HepG2 (cell line): ENCODE results near the gene CLIC3. TPM values are rescaled to one million over a fixed set of nuclear protein-coding genes. Genes with fewer than 3 reads are reported as not detected.

ENCODE experiments used
- BATF2 ChIP-seq: sonication (generic); formaldehyde crosslinking; IDR thresholded peaks from 2 replicates; pipeline ENCODE4 v1.8.0; 2022; ENCODE audit warnings: mild to moderate bottlenecking, missing genetic modification reagents, moderate library complexity
- HDAC1 ChIP-seq: sonication (generic); formaldehyde crosslinking; IDR thresholded peaks from 2 replicates; pipeline ENCODE4 v1.5.1; 2020; ENCODE audit warnings: mild to moderate bottlenecking, missing genetic modification reagents
- HNRNPL ChIP-seq: fragments of 200-400 bp; formaldehyde crosslinking; IDR thresholded peaks from 2 replicates; pipeline ENCODE4 v1.6.1; 2017; ENCODE audit warnings: mild to moderate bottlenecking, low read depth, low read length
- HOXA3 ChIP-seq: sonication (generic); formaldehyde crosslinking; IDR thresholded peaks from 2 replicates; pipeline ENCODE4 v1.5.0; 2020; ENCODE audit warnings: missing genetic modification reagents
- ISL2 ChIP-seq: sonication (generic); formaldehyde crosslinking; IDR thresholded peaks from 2 replicates; pipeline ENCODE4 v1.5.0; 2020; ENCODE audit warnings: missing genetic modification reagents
- KDM3A ChIP-seq: IDR thresholded peaks from 2 replicates; pipeline ENCODE4 v1.6.1; 2018; ENCODE audit warnings: low read depth, missing compliant biosample characterization
- MYC ChIP-seq: sonication (generic); formaldehyde crosslinking; IDR thresholded peaks from 2 replicates; pipeline ENCODE4 v1.9.0; 2021; ENCODE audit warnings: missing genetic modification reagents, borderline replicate concordance
- NONO ChIP-seq, 2 experiments: fragments of 450-650 bp in 1 of 2; sonication (generic) in 1 of 2; formaldehyde crosslinking in 1 of 2; IDR thresholded peaks in 1 of 2; conservative IDR thresholded peaks in 1 of 2; 2 replicates each; pipeline versions ENCODE4 v1.6.1 to v1.8.0; 2017 to 2022; ENCODE audit warnings: mild to moderate bottlenecking in 1 of 2, missing genetic modification reagents in 1 of 2, moderate library complexity in 1 of 2
- PATZ1 ChIP-seq: sonication (generic); formaldehyde crosslinking; IDR thresholded peaks from 2 replicates; pipeline ENCODE4 v1.4.0; 2020; ENCODE audit warnings: missing genetic modification reagents
- POLR2AphosphoS5 ChIP-seq: IDR thresholded peaks from 2 replicates; pipeline ENCODE4 v1.6.1; 2012; ENCODE audit warnings: low read depth, low read length
- TFDP1 ChIP-seq: IDR thresholded peaks from 2 replicates; pipeline ENCODE4 v1.6.1; 2016; ENCODE audit warnings: missing compliant biosample characterization, missing genetic modification reagents, borderline replicate concordance
- ZFP90 ChIP-seq: sonication (generic); formaldehyde crosslinking; IDR thresholded peaks from 2 replicates; pipeline ENCODE4 v1.8.0; 2022; ENCODE audit warnings: missing genetic modification reagents, mild to moderate bottlenecking, inconsistent platforms, borderline replicate concordance
- ZMAT3 ChIP-seq: sonication (generic); formaldehyde crosslinking; conservative IDR thresholded peaks from 2 replicates; pipeline ENCODE4 v1.7.0; 2021; ENCODE audit warnings: missing genetic modification reagents
- ZNF121 ChIP-seq: sonication (generic); formaldehyde crosslinking; IDR thresholded peaks from 2 replicates; pipeline ENCODE4 v1.5.0; 2020; ENCODE audit warnings: mild to moderate bottlenecking, missing genetic modification reagents
- ZNF224 ChIP-seq: sonication (generic); formaldehyde crosslinking; IDR thresholded peaks from 2 replicates; pipeline ENCODE4 v1.5.0; 2020; ENCODE audit warnings: mild to moderate bottlenecking, missing genetic modification reagents
- ZNF24 ChIP-seq: fragments of 450-650 bp; IDR thresholded peaks from 2 replicates; pipeline ENCODE4 v1.6.1; 2017; ENCODE audit warnings: antibody characterized with exemption, mild to moderate bottlenecking
- ZNF83 ChIP-seq: sonication (generic); formaldehyde crosslinking; IDR thresholded peaks from 2 replicates; pipeline ENCODE4 v1.4.0; 2020; ENCODE audit warnings: missing genetic modification reagents, mild to moderate bottlenecking, borderline replicate concordance
- polyA plus RNA-seq, 8 experiments: library from polyadenylated mRNA; depleted of rRNA in 3 of 8; stranded (reverse) in 7 of 8; unstranded in 1 of 8; fragments of >200 nt; fragmentation: Illumina TruSeq in 4 of 8; extraction: Trizol in 4 of 8; gene quantifications; 2 replicates each; pipeline versions ENCODE4 v1.2.1 to v1.2.3, GENCODE V29; 2011 to 2016; ENCODE audit warnings: low read depth in 4 of 8, missing spikeins in 1 of 8, mixed read lengths in 1 of 8; ENCODE audit not compliant: insufficient read depth in 1 of 8
- total RNA-seq, 5 experiments: library from RNA; depleted of rRNA; stranded (reverse); fragments of >200 nt; fragmentation: Illumina TruSeq; extraction: Trizol; gene quantifications; 2 replicates each; pipeline ENCODE4 v1.2.3, GENCODE V29; 2016; ENCODE audit warnings: low read depth in 1 of 5
- TF ChIP-seq, protein P1 (sequence below): sonication (generic); formaldehyde crosslinking; IDR thresholded peaks from 2 replicates; pipeline ENCODE4 v1.4.0; 2020; ENCODE audit warnings: missing genetic modification reagents
- TF ChIP-seq, protein P2 (sequence below): sonication (generic); formaldehyde crosslinking; IDR thresholded peaks from 2 replicates; pipeline ENCODE4 v1.8.1; 2023; ENCODE audit warnings: mild to moderate bottlenecking, missing genetic modification reagents

The CLIC3 gene
- total and polyA plus RNA-seq, 2 of the 13 experiments (the other 11 are each of a cell fraction or from before 2014, with no cell fraction given): 0.51 to 1.5 TPM

DNA sequence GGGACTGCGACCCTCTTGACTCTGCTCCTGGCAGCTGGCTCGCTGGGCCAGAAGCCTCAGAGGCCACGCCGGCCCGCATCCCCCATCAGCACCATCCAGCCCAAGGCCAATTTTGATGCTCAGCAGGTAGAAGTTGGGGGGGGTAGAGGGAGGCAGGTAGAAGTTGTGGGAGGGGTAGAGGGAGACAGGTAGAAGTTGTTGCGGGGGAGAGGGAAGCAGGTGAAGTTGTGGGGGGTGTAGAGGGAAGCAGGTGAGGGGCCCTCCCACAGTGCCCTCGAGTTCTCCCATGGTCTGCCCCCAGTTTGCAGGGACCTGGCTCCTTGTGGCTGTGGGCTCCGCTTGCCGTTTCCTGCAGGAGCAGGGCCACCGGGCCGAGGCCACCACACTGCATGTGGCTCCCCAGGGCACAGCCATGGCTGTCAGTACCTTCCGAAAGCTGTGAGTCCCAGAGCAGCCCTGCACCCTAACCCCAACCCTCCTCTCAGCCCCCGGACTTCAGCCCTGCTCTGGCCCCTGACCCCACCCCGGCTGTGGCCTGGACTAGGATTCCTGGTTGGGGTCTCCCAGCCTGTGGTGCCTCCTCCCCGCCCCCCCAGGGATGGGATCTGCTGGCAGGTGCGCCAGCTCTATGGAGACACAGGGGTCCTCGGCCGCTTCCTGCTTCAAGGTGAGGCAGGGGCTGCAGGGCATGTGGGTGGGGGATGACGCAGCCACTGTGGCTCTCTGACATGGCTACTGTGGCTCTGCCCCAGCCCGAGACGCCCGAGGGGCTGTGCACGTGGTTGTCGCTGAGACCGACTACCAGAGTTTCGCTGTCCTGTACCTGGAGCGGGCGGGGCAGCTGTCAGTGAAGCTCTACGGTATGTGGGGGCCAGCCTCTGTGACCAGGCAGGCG lies 50.8 kb downstream of the CLIC3 start (continued):
- TF ChIP-seq PATZ1 (CRISPR knock-in tag): peak; percentile 67
- no peak for TF ChIP-seq ZNF83
- TF ChIP-seq, protein P1, sequence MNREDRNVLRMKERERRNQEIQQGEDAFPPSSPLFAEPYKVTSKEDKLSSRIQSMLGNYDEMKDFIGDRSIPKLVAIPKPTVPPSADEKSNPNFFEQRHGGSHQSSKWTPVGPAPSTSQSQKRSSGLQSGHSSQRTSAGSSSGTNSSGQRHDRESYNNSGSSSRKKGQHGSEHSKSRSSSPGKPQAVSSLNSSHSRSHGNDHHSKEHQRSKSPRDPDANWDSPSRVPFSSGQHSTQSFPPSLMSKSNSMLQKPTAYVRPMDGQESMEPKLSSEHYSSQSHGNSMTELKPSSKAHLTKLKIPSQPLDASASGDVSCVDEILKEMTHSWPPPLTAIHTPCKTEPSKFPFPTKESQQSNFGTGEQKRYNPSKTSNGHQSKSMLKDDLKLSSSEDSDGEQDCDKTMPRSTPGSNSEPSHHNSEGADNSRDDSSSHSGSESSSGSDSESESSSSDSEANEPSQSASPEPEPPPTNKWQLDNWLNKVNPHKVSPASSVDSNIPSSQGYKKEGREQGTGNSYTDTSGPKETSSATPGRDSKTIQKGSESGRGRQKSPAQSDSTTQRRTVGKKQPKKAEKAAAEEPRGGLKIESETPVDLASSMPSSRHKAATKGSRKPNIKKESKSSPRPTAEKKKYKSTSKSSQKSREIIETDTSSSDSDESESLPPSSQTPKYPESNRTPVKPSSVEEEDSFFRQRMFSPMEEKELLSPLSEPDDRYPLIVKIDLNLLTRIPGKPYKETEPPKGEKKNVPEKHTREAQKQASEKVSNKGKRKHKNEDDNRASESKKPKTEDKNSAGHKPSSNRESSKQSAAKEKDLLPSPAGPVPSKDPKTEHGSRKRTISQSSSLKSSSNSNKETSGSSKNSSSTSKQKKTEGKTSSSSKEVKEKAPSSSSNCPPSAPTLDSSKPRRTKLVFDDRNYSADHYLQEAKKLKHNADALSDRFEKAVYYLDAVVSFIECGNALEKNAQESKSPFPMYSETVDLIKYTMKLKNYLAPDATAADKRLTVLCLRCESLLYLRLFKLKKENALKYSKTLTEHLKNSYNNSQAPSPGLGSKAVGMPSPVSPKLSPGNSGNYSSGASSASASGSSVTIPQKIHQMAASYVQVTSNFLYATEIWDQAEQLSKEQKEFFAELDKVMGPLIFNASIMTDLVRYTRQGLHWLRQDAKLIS: no peak
- 0 out of 2 replicates have a peak, but pooled peaks have one; percentile 39 for TF ChIP-seq ZNF224
- TF ChIP-seq MYC: peak; percentile 68; the same call in 1 of the 2 replicates
- TF ChIP-seq HNRNPL: 0 out of 2 replicates have a peak, but pooled peaks have one; percentile 6
- TF ChIP-seq TFDP1: peak; percentile 54; the same call in 1 of the 2 replicates
- TF ChIP-seq, protein P2, sequence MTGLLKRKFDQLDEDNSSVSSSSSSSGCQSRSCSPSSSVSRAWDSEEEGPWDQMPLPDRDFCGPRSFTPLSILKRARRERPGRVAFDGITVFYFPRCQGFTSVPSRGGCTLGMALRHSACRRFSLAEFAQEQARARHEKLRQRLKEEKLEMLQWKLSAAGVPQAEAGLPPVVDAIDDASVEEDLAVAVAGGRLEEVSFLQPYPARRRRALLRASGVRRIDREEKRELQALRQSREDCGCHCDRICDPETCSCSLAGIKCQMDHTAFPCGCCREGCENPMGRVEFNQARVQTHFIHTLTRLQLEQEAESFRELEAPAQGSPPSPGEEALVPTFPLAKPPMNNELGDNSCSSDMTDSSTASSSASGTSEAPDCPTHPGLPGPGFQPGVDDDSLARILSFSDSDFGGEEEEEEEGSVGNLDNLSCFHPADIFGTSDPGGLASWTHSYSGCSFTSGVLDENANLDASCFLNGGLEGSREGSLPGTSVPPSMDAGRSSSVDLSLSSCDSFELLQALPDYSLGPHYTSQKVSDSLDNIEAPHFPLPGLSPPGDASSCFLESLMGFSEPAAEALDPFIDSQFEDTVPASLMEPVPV (CRISPR knock-in tag): 0 out of 2 replicates have a peak, but pooled peaks have one; percentile 32
- no peak for TF ChIP-seq ZFP90 (CRISPR knock-in tag)
- TF ChIP-seq ZNF121 (CRISPR knock-in tag): no peak
- TF ChIP-seq ZNF24: no peak
- TF ChIP-seq NONO (IDR thresholded peaks at IDR 0.05): no peak
- TF ChIP-seq NONO (CRISPR knock-in tag; conservative IDR thresholded peaks at IDR 0.05): peak; percentile 39; the same call in 1 of the 2 replicates
- 0 out of 2 replicates have a peak, but pooled peaks have one; percentile 34 for TF ChIP-seq BATF2 (CRISPR knock-in tag)
- TF ChIP-seq HOXA3: 0 out of 2 replicates have a peak, but pooled peaks have one; percentile 24
- TF ChIP-seq POLR2AphosphoS5: no peak
- TF ChIP-seq KDM3A (CRISPR knock-in tag): 0 out of 2 replicates have a peak, but pooled peaks have one; percentile 15
- TF ChIP-seq HDAC1: peak; percentile 19; the same call in 1 of the 2 replicates
- TF ChIP-seq ZMAT3 (CRISPR knock-in tag): no peak
- TF ChIP-seq ISL2 (CRISPR knock-in tag): no peak
